ENCODE results near the gene SAMD9. TPM values are rescaled to one million over a fixed set of nuclear protein-coding genes. Genes with fewer than 3 reads are reported as not detected.

SAMD9 gene
- total RNA-seq, 1 experiment from 2014 or later: 24.3 TPM

Other genes with a start within 250 kb of the SAMD9 start
- 25.9 and 33.9 TPM in 2 replicates for gene SAMD9L, start 30.4 kb upstream of the SAMD9 start, total RNA-seq (2014; rRNA removed; shearing (Covaris generic))
- gene HEPACAM2, start 108.5 kb upstream of the SAMD9 start, total RNA-seq (2014; rRNA removed; shearing (Covaris generic)): not detected in 2 replicates
- gene VPS50, start 114.4 kb upstream of the SAMD9 start, total RNA-seq (2014; rRNA removed; shearing (Covaris generic)): 25.8 and 32.6 TPM in 2 replicates

Measured in RPMI7951 (cell line).